Measurements from ENCODE around the gene KL. TPM values are rescaled to one million over a fixed set of nuclear protein-coding genes. Genes with fewer than 3 reads are reported as not detected.

Gene KL
- total and polyA plus RNA-seq, 7 donors: 0.52 to 1.7 (median 0.95) TPM

DNA sequence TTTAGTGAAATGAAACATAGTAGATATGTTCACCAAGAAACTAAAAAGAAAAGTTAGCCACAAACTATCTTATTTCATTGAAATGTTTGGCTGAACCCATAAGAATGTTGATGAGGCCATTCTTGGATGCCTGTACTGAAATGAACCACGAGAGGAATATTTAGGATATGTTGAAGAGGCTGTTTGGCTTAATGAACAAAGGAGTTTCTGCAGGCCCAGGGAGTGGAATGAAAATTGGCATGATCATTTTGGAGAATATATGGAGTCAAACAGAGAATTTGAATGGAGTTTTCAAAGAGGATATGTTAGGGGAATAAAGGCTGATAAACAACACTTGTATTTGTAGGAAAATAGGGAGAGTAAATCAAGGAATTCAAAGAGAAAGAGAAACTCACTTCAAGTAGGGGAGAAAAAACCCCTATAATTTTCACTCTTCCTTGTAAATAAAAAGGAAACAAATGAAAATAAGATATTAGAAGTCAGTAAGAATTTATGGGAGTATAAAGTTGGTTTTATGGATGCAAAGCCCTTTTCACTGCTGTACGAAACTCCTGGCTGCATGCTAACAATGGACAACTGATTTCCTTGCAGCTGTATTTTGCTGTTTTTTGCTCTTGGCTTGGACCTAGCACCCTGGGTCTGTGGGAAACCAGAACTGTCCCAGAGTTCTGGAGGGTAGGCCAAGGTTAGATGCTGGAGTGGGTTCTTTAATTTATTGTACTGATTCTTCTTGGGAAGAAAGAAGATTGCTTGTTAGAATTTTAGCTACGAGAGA is 36.5 kb downstream of the KL start:
- no peak overlapping the region for H3K4me3 ChIP-seq
- no peaks in the 10 kb centered on the region for H3K4me1 ChIP-seq
- H3K27me3 ChIP-seq (ENCODE audit: insufficient read depth in 3 of 3, low read length in 2 of 3): peaks cover 0 to 2% (median 0%) of the 10 kb centered on the region in 3 donors
- TF ChIP-seq, protein P1, sequence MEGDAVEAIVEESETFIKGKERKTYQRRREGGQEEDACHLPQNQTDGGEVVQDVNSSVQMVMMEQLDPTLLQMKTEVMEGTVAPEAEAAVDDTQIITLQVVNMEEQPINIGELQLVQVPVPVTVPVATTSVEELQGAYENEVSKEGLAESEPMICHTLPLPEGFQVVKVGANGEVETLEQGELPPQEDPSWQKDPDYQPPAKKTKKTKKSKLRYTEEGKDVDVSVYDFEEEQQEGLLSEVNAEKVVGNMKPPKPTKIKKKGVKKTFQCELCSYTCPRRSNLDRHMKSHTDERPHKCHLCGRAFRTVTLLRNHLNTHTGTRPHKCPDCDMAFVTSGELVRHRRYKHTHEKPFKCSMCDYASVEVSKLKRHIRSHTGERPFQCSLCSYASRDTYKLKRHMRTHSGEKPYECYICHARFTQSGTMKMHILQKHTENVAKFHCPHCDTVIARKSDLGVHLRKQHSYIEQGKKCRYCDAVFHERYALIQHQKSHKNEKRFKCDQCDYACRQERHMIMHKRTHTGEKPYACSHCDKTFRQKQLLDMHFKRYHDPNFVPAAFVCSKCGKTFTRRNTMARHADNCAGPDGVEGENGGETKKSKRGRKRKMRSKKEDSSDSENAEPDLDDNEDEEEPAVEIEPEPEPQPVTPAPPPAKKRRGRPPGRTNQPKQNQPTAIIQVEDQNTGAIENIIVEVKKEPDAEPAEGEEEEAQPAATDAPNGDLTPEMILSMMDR (IDR thresholded peaks at IDR 0.05): no peak
- WGBS, 3 donors: 49 to 55% (median 54%) methylated on average over 3 of the region's 3 CpGs
- intact Hi-C loops (cut with DNase I): no loop called here
- no peaks in the 10 kb centered on the region for H3K36me3 ChIP-seq (ENCODE audit: insufficient read depth in 1 of 2, low read depth in 1 of 2)
- ATAC-seq (no peak), DNase-seq (no peak)
- H3K27ac ChIP-seq: no peak overlapping the region
- H3K9me3 ChIP-seq: no peaks in the 10 kb centered on the region

DNA sequence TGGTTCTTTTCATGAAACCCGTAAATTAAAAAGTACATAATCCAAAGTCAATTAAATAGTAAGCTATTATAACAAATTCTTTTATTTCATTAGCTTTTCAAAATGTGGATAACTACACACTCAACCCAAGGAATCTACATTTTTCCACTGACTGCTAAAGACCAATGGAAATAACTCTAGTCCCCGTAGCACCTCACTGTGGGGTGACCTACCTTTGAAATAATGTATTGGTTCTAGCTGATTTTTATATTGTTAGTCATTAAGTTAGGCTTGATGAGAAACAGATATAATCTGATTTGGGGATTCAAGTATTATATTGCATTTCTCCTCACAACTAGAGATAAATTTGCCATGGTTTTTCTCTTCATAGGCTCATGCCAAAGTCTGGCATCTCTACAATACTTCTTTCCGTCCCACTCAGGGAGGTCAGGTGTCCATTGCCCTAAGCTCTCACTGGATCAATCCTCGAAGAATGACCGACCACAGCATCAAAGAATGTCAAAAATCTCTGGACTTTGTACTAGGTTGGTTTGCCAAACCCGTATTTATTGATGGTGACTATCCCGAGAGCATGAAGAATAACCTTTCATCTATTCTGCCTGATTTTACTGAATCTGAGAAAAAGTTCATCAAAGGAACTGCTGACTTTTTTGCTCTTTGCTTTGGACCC is 37.3 kb downstream of the KL start:
- no peak for ATAC-seq
- intact Hi-C loops (cut with DNase I): no loop called here
- Histone ChIP-seq H3K27ac (no peak overlapping the region), H3K9me3 (no peaks in the 10 kb centered on the region), H3K4me1 (no peaks in the 10 kb centered on the region), H3K27me3 (ENCODE audit: insufficient read depth in 3 of 3, low read length in 2 of 3) (peaks cover 0 to 2% (median 0%) of the 10 kb centered on the region in 3 donors), H3K4me3 (no peak overlapping the region), H3K36me3 (ENCODE audit: insufficient read depth in 1 of 2, low read depth in 1 of 2) (no peaks in the 10 kb centered on the region)
- WGBS, 3 donors: 44 to 56% (median 52%) methylated on average over 7 of the region's 7 CpGs
- no peak for DNase-seq
- TF ChIP-seq, protein P1 (IDR thresholded peaks at IDR 0.05): no peak

DNA sequence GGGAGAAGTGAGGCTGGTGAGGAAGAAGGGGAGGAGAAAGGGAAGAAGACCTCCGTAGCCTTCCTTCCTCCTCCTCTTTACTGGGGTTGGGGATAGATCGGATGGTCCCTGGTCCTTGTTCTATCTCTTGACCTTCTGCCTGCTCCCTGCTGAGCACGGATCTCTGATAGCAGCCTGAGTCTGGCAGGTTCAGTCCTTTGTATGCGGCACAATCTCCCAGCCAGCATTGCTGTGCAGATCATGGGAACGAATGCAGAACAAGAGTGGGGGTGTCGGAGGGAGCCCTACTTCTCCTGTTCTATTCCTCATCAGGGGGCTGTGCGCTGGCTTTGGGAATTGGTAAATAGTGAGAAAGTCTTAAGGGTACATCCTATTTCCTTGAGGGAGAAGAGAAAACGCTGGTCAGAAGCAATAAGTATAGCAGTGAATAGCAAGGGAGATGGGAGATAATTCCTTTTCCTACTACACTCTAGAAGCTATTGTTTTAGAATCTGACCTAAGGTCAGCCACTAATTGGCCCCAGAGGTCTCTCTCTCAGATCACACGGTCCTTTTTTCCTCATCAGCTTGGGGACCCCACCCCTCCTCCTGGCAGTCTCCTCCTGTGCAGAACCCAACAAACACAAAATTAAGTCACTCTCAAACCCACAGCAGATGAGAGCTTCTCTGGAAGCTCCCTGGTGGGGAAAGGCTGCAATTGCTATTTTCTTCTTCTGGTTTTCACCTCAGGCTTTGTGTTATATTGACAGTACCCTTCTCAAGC is 41.0 kb downstream of the KL start:
- Histone ChIP-seq H3K4me3 (no peak overlapping the region), H3K27ac (peak overlapping the region; percentile 23), H3K36me3 (ENCODE audit: insufficient read depth in 1 of 2, low read depth in 1 of 2) (no peaks in the 10 kb centered on the region), H3K27me3 (ENCODE audit: insufficient read depth in 3 of 3, low read length in 2 of 3) (peaks cover 0 to 2% (median 0%) of the 10 kb centered on the region in 3 donors), H3K4me1 (no peaks in the 10 kb centered on the region), H3K9me3 (no peaks in the 10 kb centered on the region)
- TF ChIP-seq, protein P1 (IDR thresholded peaks at IDR 0.05): peak; percentile 20
- DNase-seq: no peak
- intact Hi-C loops (cut with DNase I): no loop called here
- 49 to 60% (median 50%) methylated on average over 9 of the region's 9 CpGs for WGBS, 3 donors
- ATAC-seq: peak in 1 of 4 donors; percentile 60

DNA sequence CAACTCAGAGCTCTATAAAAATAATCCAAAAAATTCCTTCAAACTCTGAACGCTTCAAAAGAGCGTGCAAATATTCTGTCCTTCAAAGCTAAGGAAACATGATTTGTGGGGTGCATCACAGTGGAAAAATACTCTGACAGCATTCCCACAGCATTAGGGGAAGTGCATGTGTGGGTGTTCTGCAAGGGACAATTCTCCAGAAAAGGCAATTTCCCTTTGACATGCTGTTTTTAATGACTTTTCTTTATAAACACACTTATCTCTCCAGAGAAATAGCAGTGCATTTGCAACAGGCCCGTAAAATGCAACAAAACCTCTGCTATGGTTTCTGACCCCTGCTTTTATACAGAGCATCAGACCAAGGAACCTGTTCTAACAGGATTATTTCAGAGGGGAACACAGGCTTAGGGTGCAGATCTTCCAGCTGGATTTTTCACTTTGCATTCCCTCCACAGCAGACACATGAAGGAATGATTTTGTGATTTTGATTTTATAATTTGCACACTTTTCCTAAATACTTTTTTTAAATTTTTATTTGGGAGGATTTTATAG is 42.6 kb downstream of the KL start:
- intact Hi-C loops (cut with DNase I): no loop called here
- TF ChIP-seq, protein P1 (IDR thresholded peaks at IDR 0.05): no peak
- H3K4me3 ChIP-seq: no peak overlapping the region
- peaks cover 0 to 2% (median 0%) of the 10 kb centered on the region in 3 donors for H3K27me3 ChIP-seq (ENCODE audit: insufficient read depth in 3 of 3, low read length in 2 of 3)
- H3K27ac ChIP-seq: no peak overlapping the region
- no peak for ATAC-seq
- 65 to 77% (median 69%) methylated on average over 3 of the region's 3 CpGs for WGBS, 3 donors
- H3K4me1 ChIP-seq: no peaks in the 10 kb centered on the region
- no peak for DNase-seq
- no peaks in the 10 kb centered on the region for H3K9me3 ChIP-seq
- no peaks in the 10 kb centered on the region for H3K36me3 ChIP-seq (ENCODE audit: insufficient read depth in 1 of 2, low read depth in 1 of 2)
